Measurements from ENCODE around the gene CROCC. TPM values are rescaled to one million over a fixed set of nuclear protein-coding genes. Genes with fewer than 3 reads are reported as not detected.
A peak's percentile ranks its signal among the peaks of the same experiment; 100 is the strongest.

The CROCC gene
- total RNA-seq, 4 donors from 2014 or later: 27.7 to 86.4 (median 60.2) TPM

GRCh38 chr1:16954579-16954978 is 32.8 kb downstream of the CROCC start:
- TF ChIP-seq CTCF (IDR thresholded peaks at IDR 0.05): no peak
- Histone ChIP-seq H3K36me3 (peaks cover 30% of the 10 kb centered on the region), H3K27me3 (no peaks in the 10 kb centered on the region), H3K9me3 (no peaks in the 10 kb centered on the region), H3K27ac (no peak overlapping the region), H3K4me1 (peaks cover 4% of the 10 kb centered on the region), H3K4me3 (no peak overlapping the region)
- 92% methylated on average over 5 of the region's 18 CpGs for WGBS
- DNase-seq (ENCODE audit: low spot score in 2 of 2): peak in 1 of 2 donors; percentile 73

- Histone ChIP-seq H3K36me3 (peaks cover 30% of the 10 kb centered on the region), H3K27ac (no peak overlapping the region), H3K4me1 (peaks cover 4% of the 10 kb centered on the region), H3K4me3 (no peak overlapping the region), H3K27me3 (no peaks in the 10 kb centered on the region), H3K9me3 (no peaks in the 10 kb centered on the region)
- no peak for TF ChIP-seq CTCF (IDR thresholded peaks at IDR 0.05)
- TF ChIP-seq POLR2AphosphoS5 (IDR thresholded peaks at IDR 0.05): no peak
- no peak for TF ChIP-seq POLR2A (IDR thresholded peaks at IDR 0.05)
- TF ChIP-seq EP300 (IDR thresholded peaks at IDR 0.05): no peak
- WGBS: 93% methylated on average over 14 of the region's 25 CpGs
- DNase-seq (ENCODE audit: low spot score in 2 of 2): no peak
These were observed 33.5 kb downstream of the CROCC start for GRCh38 chr1:16955186-16955585.

- peaks cover 30% of the 10 kb centered on the region for H3K36me3 ChIP-seq
- H3K27ac ChIP-seq: no peak overlapping the region
- H3K9me3 ChIP-seq: no peaks in the 10 kb centered on the region
- peaks cover 15% of the 10 kb centered on the region for H3K4me1 ChIP-seq
- no peaks in the 10 kb centered on the region for H3K27me3 ChIP-seq
- 98% methylated on average over 8 of the region's 8 CpGs for WGBS
- no peak overlapping the region for H3K4me3 ChIP-seq
- DNase-seq (ENCODE audit: low spot score in 2 of 2): no peak
- TF ChIP-seq EP300 (IDR thresholded peaks at IDR 0.05) (no peak), POLR2AphosphoS5 (IDR thresholded peaks at IDR 0.05) (no peak), POLR2A (IDR thresholded peaks at IDR 0.05) (no peak), CTCF (IDR thresholded peaks at IDR 0.05) (no peak)
These were observed 35.0 kb downstream of the CROCC start for GRCh38 chr1:16956775-16957174.

DNA sequence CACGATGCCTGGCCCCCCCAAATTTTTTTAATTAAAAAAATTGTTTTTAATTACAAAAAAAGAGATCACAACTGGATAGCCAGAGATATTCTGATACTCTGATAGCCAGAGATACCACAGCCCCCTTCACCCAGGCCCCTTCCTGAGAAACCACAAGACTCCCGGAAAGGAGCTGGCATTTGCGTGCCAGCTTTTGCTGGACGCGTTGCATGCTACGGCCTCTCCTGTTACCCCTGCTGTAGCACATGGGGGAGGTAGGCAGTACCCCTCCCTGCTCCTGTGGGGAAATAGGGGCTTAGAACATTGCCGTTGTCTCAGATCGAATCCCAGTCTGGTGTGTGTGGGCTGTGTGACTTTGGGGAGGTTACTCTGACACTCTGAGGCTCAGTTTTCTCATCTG is 36.0 kb downstream of the CROCC start:
- Histone ChIP-seq H3K4me3 (no peak overlapping the region), H3K27me3 (no peaks in the 10 kb centered on the region), H3K27ac (no peak overlapping the region), H3K4me1 (peaks cover 11% of the 10 kb centered on the region), H3K36me3 (peaks cover 30% of the 10 kb centered on the region), H3K9me3 (no peaks in the 10 kb centered on the region)
- no peak for DNase-seq (ENCODE audit: low spot score in 2 of 2)
- TF ChIP-seq POLR2A (IDR thresholded peaks at IDR 0.05) (no peak), POLR2AphosphoS5 (IDR thresholded peaks at IDR 0.05) (no peak), CTCF (IDR thresholded peaks at IDR 0.05) (no peak), EP300 (IDR thresholded peaks at IDR 0.05) (no peak)
- 85% methylated on average over 8 of the region's 8 CpGs for WGBS

DNA sequence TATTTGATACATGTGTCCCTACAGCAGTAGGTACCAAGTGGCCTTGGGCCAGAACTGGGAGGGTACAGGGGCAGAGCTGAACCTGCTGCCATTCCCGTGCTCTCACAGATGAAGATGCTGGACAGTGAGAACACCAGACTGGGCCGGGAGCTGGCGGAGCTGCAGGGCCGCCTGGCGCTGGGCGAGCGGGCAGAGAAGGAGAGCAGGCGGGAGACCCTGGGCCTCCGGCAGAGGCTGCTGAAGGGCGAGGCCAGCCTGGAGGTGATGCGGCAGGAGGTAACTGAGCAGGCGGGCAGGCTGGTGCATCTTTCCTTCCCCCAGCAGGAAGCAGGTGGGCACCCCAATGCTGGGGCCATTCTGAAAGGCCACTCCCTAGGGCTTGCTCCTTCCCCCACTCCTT is 36.7 kb downstream of the CROCC start:
- no peak for DNase-seq (ENCODE audit: low spot score in 2 of 2)
- Histone ChIP-seq H3K27me3 (no peaks in the 10 kb centered on the region), H3K27ac (no peak overlapping the region), H3K4me3 (no peak overlapping the region), H3K36me3 (peaks cover 30% of the 10 kb centered on the region), H3K9me3 (no peaks in the 10 kb centered on the region), H3K4me1 (peaks cover 11% of the 10 kb centered on the region)
- WGBS: 95% methylated on average over 12 of the region's 12 CpGs
- TF ChIP-seq CTCF (IDR thresholded peaks at IDR 0.05) (no peak), POLR2A (IDR thresholded peaks at IDR 0.05) (no peak), POLR2AphosphoS5 (IDR thresholded peaks at IDR 0.05) (no peak), EP300 (IDR thresholded peaks at IDR 0.05) (no peak)
